Gastrocnemius medialis (tissue), 4 donors: Measurements from ENCODE around the gene GALNTL6.

Experiments used
- POLR2A ChIP-seq, 2 donors: fragments of 450-650 bp; IDR thresholded peaks; one replicate each; pipeline ENCODE4 v1.6.1; 2017; ENCODE audit warnings: antibody characterized with exemption in 2 of 2, mild to moderate bottlenecking in 2 of 2, moderate library complexity in 2 of 2
- TF ChIP-seq, protein P1 (sequence below), 5 experiments: fragments of 450-650 bp in 3 of 5; fragments of 200-600 bp in 2 of 5; sonication (generic) in 2 of 5; IDR thresholded peaks in 4 of 5; conservative IDR thresholded peaks in 1 of 5; 1 replicate in 4 of 5; 2 replicates in 1 of 5; pipeline ENCODE4 v1.5.1; 2016 to 2019; ENCODE audit warnings: antibody characterized with exemption in 5 of 5, mild to moderate bottlenecking in 3 of 5, moderate library complexity in 3 of 5

DNA sequence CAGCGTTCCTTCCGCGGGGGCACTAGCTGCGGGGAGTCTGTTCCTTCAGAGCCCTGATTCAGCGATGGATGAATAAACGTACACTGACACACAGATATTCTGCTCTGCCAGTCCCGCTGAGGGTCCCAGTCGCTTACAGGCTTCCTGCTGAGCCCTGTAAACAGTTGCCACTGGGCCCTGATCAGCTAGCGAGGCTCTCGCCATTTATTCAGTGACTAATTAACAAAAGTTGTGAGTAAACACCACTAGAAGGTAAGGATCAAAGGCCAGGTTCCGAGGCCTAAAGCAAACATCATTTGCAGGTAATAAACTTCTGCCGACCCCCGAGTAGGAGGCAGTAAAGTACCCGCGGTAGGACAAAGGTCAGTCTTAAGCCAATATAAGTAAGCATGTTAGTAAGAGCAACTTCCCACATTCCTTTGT, 912.8 kb downstream of the GALNTL6 start:
- TF ChIP-seq, protein P1, sequence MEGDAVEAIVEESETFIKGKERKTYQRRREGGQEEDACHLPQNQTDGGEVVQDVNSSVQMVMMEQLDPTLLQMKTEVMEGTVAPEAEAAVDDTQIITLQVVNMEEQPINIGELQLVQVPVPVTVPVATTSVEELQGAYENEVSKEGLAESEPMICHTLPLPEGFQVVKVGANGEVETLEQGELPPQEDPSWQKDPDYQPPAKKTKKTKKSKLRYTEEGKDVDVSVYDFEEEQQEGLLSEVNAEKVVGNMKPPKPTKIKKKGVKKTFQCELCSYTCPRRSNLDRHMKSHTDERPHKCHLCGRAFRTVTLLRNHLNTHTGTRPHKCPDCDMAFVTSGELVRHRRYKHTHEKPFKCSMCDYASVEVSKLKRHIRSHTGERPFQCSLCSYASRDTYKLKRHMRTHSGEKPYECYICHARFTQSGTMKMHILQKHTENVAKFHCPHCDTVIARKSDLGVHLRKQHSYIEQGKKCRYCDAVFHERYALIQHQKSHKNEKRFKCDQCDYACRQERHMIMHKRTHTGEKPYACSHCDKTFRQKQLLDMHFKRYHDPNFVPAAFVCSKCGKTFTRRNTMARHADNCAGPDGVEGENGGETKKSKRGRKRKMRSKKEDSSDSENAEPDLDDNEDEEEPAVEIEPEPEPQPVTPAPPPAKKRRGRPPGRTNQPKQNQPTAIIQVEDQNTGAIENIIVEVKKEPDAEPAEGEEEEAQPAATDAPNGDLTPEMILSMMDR (IDR thresholded peaks at IDR 0.05 in 4 of 5, conservative IDR thresholded peaks at IDR 0.05 in 1 of 5) = no peak
- TF ChIP-seq POLR2A (IDR thresholded peaks at IDR 0.05) = no peak
